MV-4-11 (cell line): ENCODE data around the gene PRSS8.

Source experiments
- DNase-seq: peaks from one replicate; lab custom pipeline; 2025; lab: John Stamatoyannopoulos, UW

Gene PRSS8

GRCh38 chr16:31128711-31129567 lies 6.6 kb downstream of the PRSS8 start:
- DNase-seq, result peak; percentile 95

GRCh38 chr16:31127182-31127581 lies 8.3 kb downstream of the PRSS8 start:
- no peak for DNase-seq

DNA sequence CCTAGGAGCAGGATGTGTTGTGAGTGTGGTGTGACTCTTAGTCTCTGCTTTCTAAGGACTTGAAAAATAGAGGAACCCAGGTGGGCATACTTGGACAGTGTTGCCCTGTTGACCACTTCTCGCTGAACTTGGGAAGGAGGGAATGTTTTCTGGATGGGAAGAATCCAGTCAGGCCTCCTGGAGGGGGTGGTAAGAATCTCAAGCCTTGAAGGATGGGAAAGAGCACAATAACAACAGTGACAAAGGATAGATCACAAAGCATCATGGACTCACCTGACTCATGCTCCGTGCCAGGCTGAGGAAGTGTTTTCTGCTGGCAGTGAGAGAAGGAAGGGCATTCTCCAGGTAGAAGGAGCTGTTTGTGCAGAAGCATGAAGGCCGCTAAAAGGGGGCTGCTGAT lies 9.7 kb downstream of the PRSS8 start:
- DNase-seq, result no peak

DNA sequence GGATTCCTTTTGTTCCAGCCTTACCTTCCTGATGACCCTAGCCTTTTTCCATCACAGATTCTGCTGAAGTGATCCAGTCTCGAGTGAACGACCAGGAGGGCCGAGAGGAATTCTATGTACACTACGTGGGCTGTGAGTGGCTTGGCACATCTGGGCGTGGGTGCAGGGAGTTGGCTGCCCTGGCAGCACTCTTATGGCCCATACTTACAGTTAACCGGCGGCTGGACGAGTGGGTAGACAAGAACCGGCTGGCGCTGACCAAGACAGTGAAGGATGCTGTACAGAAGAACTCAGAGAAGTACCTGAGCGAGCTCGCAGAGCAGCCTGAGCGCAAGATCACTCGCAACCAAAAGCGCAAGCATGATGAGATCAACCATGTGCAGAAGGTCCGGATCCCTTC lies 15.4 kb downstream of the PRSS8 start:
- no peak for DNase-seq

DNA sequence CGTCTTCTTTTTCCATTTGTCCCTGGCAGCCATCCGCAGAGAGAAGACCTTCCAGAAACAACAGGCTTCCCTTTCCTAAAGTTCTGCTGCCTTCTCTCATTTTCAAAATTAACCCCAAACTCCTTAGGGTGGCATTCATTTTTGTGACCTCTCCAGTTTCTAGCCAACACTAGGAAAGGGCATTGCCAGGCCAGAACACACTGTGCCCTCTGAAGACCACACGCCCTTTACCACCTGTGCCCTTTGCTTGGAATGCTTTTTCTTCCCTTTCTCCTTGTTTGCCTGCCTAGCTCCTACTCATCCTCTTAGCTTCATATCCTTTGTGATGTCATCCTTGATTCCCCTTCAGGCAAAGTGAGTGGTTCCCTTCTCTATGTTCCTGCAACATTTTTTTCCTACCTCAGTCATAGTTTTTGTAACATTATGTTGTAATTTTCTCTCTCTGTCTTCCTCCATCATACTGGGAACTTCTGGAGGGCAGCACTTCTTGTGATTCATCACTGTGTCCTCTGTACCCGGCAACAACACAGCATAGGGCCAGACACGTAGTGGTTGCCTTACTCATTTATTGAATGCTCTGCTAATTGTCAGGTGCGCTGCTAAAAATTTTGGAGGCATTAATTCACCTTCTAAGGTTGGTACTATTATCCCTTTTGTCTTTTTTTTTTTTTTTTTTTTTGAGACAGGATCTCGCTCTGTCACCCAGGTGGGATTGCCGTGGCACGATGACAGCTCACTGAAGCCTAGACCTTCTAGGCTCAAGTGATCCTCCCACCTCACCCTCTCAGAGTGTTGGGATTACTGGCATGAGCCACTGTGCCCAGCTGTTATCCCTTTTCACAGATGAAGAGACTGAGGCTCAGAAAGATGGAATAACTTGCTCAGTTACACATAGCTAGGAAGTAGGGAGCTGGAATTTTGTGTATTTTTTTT lies 17.0 kb downstream of the PRSS8 start:
- peak; percentile 51 for DNase-seq

- peak; percentile 98 for DNase-seq
These were observed 17.9 kb downstream of the PRSS8 start, which contains the start of gene KAT8 for GRCh38 chr16:31117384-31118222. TSS of gene KAT8 (plus strand) at chr16:31117664. CDS start at chr16:31117682, 18 bp downstream.

- no peak for DNase-seq
These were observed 21.1 kb downstream of the PRSS8 start for GRCh38 chr16:31114468-31114867.

- DNase-seq, result peak; percentile 76
These were observed 22.1 kb downstream of the PRSS8 start for GRCh38 chr16:31113121-31114120.

DNA sequence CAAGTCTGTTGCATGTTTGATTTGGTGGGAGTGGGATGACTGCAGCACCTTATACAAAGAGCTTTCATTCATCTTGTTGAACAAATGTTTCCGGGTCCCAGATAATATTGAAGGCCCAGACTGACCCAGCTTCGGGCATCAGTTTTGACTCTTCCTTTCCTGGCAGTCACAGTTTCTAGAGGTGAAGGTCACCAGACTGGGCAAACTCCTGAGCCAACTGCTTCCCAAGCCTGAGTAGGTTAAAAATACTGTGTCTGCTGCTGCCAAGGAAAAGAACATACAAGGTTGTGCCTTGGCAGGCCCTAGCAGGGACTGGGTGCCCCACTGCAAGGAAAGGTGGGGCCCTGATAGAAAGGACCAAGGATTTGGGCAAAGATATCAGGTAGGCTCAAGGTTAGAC lies 22.8 kb downstream of the PRSS8 start:
- DNase-seq, result no peak

DNA sequence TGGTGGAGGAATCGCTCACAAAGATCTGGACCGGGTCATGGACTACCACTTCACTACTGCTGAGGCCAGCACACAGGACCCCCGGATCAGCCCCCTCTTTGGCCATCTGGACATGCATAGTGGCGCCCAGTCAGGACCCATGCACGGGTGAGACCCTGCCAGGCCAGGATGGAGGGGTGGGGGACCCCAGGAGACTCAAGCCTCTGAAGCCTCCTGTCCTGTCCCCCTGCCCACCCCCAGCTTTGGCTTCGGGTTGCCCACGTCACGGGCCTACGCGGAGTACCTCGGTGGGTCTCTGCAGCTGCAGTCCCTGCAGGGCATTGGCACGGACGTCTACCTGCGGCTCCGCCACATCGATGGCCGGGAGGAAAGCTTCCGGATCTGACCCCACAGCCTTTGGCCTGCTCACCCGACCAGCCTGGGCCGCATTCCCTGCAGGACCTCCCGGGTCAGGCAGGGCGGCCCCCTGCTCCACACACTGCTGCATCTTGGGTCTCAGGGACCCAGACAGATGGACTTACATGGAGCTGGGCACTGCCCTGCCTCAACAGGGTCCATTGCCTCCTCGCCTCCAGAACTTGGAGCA lies 23.6 kb downstream of the PRSS8 start:
- no peak for DNase-seq

DNA sequence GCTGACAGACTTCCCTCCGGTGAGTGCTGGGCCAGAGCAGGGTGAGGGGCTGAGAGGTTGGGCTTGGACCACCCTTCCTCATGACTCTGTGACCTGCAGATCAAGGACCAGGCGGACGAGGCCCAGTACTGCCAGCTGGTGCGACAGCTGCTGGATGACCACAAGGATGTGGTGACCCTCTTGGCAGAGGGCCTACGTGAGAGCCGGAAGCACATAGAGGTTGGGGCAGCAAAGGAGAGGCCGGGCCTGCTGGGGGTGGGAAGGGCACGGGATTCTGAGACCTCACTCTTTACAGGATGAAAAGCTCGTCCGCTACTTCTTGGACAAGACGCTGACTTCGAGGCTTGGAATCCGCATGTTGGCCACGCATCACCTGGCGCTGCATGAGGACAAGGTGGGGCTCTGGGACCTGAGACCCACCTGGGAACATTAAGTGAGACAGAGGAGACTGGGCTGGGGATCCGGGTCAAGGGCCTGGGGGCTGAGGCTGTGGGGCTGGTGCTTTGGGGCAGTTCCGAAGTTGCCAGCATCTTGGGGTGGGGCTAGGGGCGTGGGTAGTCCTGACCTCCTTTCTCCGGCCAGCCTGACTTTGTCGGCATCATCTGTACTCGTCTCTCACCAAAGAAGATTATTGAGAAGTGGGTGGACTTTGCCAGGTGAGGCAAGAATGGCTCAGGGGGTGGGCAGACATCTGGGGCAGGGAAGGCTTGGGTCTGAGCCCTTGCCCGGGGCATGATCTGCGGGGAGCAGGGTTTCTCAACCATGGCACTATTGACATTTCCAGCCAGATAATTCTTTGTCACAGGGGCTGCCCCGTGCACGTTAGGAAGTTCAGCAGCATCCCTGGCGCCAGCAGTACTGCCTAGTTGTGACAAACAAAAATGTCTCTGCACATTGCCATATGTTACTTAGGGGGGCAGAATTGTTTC lies 25.2 kb downstream of the PRSS8 start:
- DNase-seq, result no peak

DNA sequence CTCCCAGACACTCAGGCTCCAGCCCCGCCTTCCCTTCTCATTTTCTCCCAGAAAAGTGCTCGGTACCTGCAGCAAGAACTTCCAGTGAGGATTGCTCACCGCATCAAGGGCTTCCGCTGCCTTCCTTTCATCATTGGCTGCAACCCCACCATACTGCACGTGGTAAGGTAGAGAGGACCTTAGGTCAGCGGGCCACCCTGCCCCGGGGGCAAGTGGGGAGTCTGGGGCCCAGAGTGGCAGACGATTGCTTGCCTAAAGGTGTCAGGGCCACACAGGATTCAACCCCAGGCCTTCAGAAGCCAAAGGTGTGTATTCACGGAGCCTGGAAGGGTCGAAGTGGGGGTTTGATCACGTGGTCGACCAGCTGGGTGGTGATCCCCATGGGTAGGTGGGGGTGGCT lies 25.9 kb downstream of the PRSS8 start:
- DNase-seq, result no peak

- no peak for DNase-seq
These were observed 26.6 kb downstream of the PRSS8 start for GRCh38 chr16:31108794-31109558.

DNA sequence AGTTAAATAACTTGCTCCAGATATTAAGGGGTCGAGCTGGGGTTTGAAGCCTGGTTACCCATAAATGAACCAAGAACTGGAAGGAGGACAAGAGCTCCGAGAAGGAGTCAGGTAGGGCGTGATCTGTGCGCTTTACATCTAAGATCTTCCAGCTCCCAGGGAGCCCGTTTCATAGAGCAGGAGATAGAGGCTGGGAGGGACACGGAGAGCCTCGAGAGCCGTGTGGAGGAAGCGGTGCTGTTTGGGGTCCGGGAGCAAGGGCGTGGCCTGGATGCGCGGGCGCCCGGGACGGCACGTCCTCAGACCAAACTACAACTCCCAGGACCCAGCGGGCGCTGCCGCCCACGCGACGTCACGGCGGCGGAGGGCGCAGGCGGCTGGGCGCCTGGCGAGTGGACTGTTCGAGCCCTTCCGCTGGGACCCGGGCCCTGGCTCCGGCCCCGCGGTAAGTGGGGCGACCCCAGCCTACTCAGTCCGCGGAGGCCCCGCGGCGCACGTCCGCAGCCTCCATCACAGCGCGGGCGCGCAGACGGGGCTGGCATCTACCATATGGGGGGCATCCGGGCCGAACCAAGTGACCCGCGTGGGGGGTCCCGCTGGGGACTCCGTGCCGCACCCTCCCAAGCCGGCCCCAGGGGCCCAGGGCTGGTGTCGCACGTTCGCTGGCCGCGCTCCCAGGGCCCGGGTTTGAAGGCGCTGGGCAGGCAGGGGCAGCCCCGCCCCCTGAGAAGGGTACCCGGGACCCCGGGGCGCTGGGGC lies 27.3 kb downstream of the PRSS8 start, which contains the start of gene BCKDK:
TSS of gene BCKDK (plus strand) at position 352 of the 759 bp plus-strand sequence. CDS start 838 bp downstream, outside the sequence.
- peak; percentile 72 for DNase-seq

DNA sequence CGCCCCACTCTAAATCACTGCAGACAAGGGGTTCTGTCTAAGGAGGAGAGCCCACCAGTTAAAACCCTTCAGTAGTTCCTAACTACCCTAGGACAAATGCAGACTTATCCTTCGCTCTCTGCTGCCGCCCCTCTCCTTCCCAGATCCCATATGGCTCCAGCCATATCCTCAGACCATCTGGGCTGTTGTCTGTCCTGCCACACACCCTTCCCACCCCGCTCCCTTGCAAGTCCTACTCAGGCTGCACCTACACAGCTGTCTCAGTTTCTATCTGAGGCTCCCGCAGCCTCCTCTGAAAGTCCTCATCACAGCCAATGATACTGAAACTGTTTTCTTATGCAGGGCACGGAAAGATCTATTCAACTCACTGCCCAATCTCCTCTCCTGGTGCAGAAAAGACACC lies 28.1 kb downstream of the PRSS8 start:
- DNase-seq, result no peak

DNA sequence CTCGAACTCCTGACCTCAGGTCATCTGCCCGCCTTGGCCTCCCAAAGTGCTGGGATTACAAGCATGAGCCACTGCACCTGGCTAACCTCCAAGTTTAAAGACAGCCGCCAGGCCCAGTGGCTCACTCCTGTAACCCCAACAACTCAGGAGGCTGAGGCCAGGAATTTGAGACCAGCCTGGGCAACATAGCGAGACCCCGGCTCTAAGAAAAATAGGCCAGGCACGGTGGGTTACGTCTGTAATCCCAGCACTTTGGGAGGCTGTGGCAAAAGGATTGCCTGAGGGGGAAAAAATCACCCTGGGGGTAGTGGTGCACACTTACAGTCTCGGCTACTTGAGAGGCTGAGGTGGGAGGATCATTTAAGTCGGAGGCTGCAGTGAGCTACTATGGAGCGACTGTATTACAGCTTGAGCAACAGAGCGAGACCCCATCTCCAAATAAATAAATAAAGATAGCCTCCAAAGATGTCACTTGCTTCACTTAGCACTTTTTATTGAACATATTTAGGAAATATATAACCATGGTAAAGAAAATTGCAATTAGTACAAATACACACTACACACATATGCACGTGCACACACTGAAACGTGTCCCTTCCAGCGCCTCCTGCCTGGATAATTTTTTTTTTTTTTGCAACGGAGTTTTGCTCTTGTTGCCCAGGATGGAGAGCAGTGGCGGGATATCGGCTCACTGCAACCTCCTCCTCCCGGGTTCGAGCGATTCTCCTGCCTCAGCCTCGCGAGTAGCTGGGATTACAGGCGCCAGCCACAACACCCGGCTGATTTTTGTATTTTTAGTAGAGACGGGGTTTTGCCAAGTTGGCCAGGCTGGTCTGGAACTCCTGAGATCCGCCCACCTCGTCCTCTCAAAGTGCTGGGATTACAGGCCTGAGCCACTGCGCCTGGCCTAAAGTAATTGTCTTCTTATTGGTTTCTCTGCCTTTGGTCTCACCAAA lies 28.7 kb downstream of the PRSS8 start:
- DNase-seq, result no peak
